Kidney tubule cell (primary cell): ENCODE measurements around the gene LRRIQ1.
A peak's percentile ranks its signal among the peaks of the same experiment; 100 is the strongest.
"Not testable (repeated sequence)": the region's sequence is repeated elsewhere in the genome, so short reads cannot be mapped to it uniquely, and the experiment has no call there.

Experiments
- DNase-seq: peaks from one replicate; pipeline ENCODE4 v3.0.0-alpha.2; 2018; ENCODE audit warnings: low spot score

The LRRIQ1 gene

GRCh38 chr12:85203809-85204208 lies 167.7 kb downstream of the LRRIQ1 start:
- DNase-seq: not testable (repeated sequence)

DNA sequence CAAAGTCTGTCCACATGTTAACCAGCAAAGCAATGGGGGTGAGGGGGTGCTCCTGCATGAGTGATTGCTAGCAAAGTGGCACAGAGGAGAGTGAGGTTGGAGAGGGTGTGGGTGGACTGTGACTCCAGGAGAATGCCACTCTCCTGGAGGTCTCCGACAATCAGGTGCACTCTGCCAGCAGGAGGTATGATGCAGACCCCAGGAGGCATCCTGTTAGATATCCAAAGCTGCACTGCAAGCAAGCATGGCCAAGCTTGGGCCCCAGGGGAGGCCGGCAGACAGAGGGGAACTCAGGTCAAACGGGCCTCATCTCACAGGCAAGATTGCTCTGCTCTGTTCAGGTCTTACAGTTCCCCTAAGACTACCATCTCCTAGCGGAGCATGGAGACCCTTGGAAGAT lies 170.4 kb downstream of the LRRIQ1 start:
- DNase-seq: no peak

DNA sequence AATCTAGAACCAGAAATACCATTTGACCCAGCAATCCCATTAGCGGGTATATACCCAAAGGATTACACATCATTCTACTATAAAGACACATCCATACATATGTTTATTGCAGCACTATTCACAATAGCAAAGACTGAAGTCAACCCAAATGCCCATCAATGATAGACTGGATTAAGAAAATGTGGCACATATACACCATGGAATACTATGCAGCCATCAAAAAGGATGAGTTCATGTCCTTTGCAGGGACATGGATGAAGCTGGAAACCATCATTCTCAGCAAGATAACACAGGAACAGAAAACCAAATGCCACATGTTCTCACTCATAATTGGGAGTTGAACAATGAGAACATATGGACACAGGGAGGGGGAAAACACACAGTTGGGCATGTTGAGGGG lies 188.2 kb downstream of the LRRIQ1 start:
- not testable (repeated sequence) for DNase-seq

DNA sequence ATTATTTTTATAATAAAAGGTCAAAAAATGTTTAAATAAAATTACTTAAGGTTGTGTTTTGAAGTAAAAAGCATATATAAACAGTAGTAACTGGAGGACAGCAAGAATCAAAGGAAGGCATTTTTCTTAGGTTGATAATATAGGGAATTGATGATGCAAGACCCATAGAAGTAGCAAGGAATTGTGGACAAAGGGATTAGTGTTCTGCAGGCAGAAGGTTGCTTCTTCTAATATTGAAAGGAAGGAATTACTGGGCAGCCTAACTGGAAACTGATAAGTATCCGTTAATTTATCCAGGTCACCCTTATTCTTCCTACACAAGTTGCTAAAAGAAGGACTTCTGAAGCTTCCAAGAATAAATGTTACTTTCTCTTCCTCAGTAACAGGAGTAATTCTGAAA lies 189.3 kb downstream of the LRRIQ1 start:
- DNase-seq: no peak

DNA sequence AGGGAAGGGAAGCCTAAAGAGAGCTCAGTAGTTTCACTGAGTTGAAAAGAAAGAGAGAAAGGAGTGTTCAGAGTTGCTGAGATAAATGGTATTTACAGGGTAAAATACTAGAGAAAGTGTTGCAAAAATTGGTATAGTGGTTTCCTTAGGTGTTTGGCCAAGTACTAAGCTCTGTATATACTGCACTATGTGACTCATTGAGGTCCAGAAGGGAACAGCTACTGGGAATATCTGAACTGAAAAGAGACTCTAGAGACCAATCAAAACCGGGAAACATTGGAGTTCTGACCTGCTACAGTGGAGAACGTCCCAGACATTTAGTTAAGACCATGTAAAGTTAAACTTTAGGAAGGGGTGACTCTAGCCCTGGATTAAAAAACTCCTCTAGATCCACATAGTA lies 201.2 kb downstream of the LRRIQ1 start:
- DNase-seq: no peak

DNA sequence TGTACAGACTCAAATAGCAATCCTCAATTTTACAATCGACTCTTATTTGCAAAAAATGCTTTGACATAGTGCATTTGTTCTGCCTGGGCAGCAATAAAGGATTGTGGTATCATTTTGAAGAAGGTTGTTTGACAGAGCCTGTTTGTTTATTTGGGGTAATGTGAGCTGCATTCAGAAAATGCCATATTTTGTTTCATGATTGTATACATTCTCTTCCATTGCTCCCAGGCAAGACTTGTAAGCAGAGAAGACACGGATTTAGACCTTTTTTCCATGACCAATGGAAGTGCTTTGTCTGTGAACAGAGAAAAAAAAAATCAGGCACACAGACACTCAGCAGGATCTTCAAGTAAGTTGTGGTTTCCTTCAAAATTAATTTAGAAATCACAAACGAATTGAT lies 208.4 kb downstream of the LRRIQ1 start:
- no peak for DNase-seq

DNA sequence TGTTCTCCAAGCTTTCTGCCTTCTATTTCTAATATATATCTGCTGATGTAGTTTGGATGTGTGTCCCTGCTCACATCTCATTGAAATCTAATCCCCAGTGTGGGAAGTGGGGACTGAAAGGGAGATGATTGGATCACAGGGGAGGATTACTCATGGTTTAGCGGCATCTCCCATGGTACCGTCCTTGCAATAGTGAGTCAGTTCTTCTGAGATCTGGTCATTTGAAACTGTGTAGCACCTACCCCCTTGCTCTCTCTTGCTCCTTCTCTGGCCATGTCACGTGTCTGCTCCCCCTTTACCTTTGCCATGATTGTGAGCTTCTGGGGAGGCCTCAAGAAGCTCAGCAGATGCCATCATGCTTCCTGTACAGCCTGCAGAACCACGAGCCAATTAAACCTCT lies 217.7 kb downstream of the LRRIQ1 start:
- no peak for DNase-seq

DNA sequence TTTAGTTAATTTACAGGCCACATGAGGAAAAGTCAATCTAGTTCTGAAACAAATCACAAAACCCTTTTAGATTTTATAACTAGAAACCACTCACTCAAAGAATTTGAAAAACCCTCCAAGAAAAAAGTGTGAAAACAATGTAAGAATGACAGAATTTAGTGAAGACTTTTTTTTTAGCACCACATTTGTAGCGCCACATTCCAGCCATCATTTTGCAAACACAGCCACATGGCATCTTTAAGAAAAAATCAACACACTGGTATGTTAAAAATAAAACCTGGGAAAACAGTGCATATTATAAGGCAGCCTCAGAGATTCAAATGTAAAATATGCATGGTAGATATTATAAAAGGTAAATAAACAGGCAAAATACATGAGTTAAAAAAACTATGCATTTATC lies 221.5 kb downstream of the LRRIQ1 start:
- no peak for DNase-seq

GRCh38 chr12:85260447-85260846 lies 224.3 kb downstream of the LRRIQ1 start:
- no peak for DNase-seq

DNA sequence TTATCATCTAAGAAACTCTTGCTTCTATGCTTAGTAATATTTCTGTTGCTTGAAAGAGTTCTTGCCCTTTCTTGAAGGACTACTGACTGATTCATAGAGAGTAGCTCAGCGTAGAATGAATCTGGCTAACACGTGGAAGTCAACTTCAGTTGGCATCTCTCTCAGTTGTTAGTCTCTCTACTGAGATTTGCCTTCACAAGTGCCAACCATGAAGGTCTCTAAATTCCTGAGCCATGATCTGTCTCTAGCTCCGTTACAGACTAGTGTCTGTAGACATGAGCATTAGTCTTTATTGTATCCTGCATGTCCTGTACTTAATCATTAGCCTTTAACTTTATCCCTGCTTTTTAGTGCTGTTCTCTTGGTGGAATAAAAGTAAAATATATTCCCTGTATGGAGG lies 224.7 kb downstream of the LRRIQ1 start:
- peak; percentile 74 for DNase-seq

GRCh38 chr12:85266356-85266755 lies 230.2 kb downstream of the LRRIQ1 start:
- DNase-seq: no peak

DNA sequence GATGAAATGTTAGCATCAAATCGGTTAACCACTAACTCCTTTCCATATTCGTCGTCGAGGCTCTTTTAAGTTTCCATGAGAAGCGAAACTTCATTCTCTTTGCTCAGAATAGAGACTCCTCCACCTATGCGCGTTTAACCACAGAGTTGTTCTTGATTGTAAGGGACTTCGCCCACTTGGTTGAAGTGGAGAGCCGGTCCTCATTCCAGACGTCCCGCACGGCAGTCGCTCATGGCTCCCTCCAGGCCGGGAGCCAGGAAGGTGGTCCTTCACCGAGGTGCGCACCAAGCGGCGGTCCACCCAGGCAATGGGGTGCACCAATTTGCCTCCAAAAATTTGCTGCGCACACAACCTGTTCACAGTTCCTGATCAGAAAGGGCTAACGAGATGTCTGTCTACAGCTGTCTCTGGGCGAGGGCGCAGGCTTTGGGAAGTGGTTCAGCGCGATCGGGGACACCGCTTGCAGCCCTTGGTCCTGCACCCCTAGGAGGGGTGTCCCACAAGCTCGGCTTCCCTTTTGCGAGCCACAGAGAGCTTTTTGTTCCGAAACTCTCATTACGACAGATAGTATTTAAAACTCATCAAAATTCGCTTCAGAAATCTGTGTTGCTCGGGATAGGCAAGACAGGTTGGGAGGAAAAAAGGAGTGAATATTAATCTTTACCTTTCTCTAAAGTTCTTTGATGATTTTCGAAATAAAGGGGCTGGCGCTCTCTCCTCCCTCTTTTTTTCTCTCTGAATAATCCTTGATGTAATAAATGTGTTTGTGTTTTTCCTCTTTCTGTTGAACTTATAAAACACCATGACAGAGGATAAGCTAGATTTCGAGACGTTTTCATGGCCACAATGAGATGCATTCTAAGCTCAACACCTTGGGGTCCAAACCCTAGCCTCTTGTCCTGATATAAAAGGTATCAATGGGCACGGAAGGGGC lies 237.5 kb downstream of the LRRIQ1 start:
- no peak for DNase-seq

DNA sequence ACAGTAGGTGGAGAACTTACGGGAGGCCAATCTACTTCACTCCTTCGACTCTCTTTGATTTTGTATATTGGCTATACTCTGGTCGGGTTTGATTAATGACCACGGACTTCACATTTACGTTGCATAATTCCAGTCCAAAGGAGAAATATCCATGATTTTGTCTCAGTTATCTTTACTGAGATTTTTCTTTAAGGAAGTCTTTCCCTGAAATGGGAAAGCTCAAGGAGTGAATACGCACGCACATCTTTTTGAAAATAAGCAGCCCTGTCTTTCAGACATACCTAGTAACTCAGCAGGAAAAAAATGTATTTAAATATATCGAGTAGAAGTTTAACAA lies 238.1 kb downstream of the LRRIQ1 start:
- DNase-seq: no peak

- DNase-seq: no peak
These were observed 239.2 kb downstream of the LRRIQ1 start for GRCh38 chr12:85275374-85275773.

DNA sequence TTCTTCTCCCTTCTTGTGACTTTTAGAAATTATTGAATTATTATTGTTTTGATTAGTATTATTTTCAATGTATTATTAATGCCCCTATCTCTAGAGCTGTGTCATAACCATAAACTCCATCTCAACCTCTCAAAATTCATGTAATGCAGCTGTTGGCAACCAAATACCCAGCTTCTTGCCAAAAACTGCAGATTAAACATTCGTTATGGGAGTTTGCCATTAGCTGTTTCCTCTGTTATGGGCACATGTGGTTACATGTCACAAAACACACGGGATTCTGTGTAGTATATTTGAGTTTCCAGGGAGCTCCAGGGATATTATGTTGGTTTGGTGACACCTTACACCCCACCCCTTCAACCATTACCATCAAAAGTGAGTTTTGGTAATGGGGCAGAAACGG lies 241.0 kb downstream of the LRRIQ1 start:
- no peak for DNase-seq

- no peak for DNase-seq
These were observed 241.9 kb downstream of the LRRIQ1 start for GRCh38 chr12:85277900-85278597.

DNA sequence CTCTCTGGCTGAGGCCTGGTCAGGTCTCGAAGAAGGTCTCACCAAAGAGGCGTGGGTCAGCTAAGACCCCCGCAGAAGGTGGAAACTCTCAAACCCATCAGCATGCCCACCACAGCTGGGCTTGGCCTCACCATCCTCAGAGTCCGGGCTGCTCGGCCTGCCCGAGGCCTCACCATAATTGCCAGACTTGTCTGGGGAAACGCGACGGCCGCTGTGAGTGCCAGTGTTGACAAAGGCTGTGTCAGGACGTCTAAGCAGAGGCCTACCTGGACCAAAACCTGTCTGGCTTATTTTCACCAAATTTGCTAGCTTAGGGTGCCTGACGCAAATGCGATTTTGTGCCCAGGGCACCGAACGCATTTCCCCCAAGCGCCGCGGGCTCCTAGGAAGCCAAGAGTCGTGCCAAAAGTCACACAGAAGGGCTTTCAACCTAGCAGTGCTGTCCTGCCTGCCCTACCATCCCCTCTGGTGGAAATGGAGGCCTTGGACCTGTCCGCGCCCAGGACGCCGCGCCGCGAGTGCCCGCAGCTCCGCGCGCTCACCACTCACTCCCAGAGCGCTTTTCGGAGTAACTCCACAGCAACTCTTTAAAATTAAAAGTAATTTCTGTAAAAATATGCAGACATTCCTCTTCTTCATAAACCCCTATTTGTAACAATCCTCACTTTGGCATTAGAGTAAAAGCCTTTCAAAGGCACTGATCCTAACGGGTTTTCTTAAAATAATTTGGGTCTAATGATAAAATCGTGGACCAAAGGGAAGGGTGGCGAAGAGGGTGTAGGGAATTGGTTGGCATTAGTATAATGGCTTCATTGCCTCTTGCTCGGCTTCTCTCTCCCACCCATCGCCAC lies 242.7 kb downstream of the LRRIQ1 start:
- DNase-seq: no peak

DNA sequence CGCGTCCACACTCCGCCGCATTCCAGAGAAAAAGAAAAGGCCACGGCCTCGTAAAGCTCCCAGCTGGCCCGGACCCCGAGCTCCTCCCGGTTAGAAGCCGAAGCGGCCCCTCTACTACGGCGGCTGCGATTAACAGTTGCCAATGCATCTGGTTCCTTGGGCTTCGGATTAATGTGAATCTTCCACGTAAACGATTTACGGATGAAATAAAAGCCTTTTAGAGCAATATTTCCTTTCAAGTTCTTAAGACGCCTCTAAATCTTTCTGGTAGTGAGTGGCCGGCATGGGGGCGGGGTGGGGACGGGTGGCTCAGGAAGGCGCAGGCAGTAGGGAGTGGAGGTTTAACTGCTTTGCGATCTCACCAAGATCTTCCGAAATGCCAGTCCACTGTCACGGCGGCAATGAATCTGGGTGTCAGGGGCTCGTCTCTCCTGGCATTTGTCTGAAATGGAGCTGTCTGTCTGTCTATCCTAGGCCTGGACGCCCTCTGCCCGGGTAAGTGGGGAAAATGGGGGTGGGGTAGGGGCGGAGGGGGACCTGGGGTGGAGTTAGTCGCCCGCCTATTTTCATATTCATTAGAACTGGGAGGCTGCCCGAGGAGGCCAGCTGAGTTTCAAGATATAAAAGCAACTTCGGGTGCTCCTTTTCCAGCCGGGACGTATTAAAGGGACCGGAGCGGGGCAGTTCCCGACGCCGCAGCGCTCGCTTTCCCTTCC lies 243.5 kb downstream of the LRRIQ1 start:
- no peak for DNase-seq

GRCh38 chr12:85280165-85280983 lies 244.2 kb downstream of the LRRIQ1 start, which contains the start of gene ALX1:
ALX1 (plus strand) TSS chr12:85280220; CDS start chr12:85280262, 42 bp downstream.
- DNase-seq: peak; percentile 19

DNA sequence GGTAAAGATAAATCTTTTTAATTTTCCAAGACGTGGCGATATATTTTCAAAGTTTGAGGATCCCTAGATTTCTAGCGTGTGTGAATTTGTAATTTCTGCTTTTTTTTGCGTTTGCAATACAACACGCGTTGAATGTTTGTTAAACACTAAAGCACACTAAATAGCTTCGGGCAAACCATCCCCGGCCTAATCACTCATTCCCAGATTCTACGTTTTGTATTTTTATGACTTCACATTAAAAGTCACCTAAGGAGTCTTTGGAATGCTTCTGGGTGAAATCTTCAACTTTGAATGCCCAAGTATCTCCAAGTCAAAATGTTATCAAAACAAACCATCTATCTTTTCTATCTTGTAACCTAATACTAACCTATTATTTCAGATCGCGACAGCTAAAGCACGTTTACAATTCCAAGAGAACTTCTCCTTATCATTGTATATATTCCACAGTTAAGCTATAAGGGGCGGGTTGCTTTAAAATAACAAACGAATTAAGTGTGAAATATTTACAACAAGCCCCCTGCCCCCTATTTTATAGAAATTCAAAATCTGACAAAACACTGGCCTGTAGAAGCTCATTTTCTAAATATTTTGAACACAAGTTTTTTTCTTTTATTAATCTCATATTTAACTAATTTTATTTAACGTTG lies 245.0 kb downstream of the LRRIQ1 start:
- peak; percentile 12 for DNase-seq
